Measurements from ENCODE around the gene C3orf18.

The C3orf18 gene

GRCh38 chr3:50602595-50603191 is 35.1 kb upstream of the C3orf18 start:
- Histone ChIP-seq H3K4me3 (ENCODE audit: low read depth, low read length) (no peak overlapping the region), H3K9me3 (ENCODE audit: control insufficient read depth, insufficient read depth, low read length) (no peaks in the 10 kb centered on the region), H3K27me3 (ENCODE audit: control insufficient read depth, insufficient read depth, low read length) (no peaks in the 10 kb centered on the region), H3K27ac (ENCODE audit: low read depth, low read length) (no peak overlapping the region), H3K36me3 (ENCODE audit: control insufficient read depth, insufficient read depth, low read length) (no peaks in the 10 kb centered on the region), H3K9ac (ENCODE audit: low read depth, low read length) (no peak overlapping the region), H3K4me1 (ENCODE audit: control insufficient read depth, insufficient read depth, low read length) (no peaks in the 10 kb centered on the region)

GRCh38 chr3:50600841-50601591 is 33.5 kb upstream of the C3orf18 start:
- no peaks in the 10 kb centered on the region for H3K36me3 ChIP-seq (ENCODE audit: control insufficient read depth, insufficient read depth, low read length)
- no peaks in the 10 kb centered on the region for H3K27me3 ChIP-seq (ENCODE audit: control insufficient read depth, insufficient read depth, low read length)
- H3K4me3 ChIP-seq (ENCODE audit: low read depth, low read length), result no peak overlapping the region
- no peaks in the 10 kb centered on the region for H3K9me3 ChIP-seq (ENCODE audit: control insufficient read depth, insufficient read depth, low read length)
- no peak overlapping the region for H3K9ac ChIP-seq (ENCODE audit: low read depth, low read length)
- no peak overlapping the region for H3K27ac ChIP-seq (ENCODE audit: low read depth, low read length)
- H3K4me1 ChIP-seq (ENCODE audit: control insufficient read depth, insufficient read depth, low read length), result no peaks in the 10 kb centered on the region

- Histone ChIP-seq H3K9ac (ENCODE audit: low read depth, low read length) (no peak overlapping the region), H3K9me3 (ENCODE audit: control insufficient read depth, insufficient read depth, low read length) (no peaks in the 10 kb centered on the region), H3K27ac (ENCODE audit: low read depth, low read length) (no peak overlapping the region), H3K36me3 (ENCODE audit: control insufficient read depth, insufficient read depth, low read length) (no peaks in the 10 kb centered on the region), H3K4me3 (ENCODE audit: low read depth, low read length) (no peak overlapping the region), H3K27me3 (ENCODE audit: control insufficient read depth, insufficient read depth, low read length) (no peaks in the 10 kb centered on the region), H3K4me1 (ENCODE audit: control insufficient read depth, insufficient read depth, low read length) (no peaks in the 10 kb centered on the region)
Observed at GRCh38 chr3:50600141-50600753, 32.7 kb upstream of the C3orf18 start.

GRCh38 chr3:50599716-50600118 is 32.2 kb upstream of the C3orf18 start:
- Histone ChIP-seq H3K27ac (ENCODE audit: low read depth, low read length) (no peak overlapping the region), H3K36me3 (ENCODE audit: control insufficient read depth, insufficient read depth, low read length) (no peaks in the 10 kb centered on the region), H3K4me3 (ENCODE audit: low read depth, low read length) (no peak overlapping the region), H3K27me3 (ENCODE audit: control insufficient read depth, insufficient read depth, low read length) (no peaks in the 10 kb centered on the region), H3K9ac (ENCODE audit: low read depth, low read length) (no peak overlapping the region), H3K9me3 (ENCODE audit: control insufficient read depth, insufficient read depth, low read length) (no peaks in the 10 kb centered on the region), H3K4me1 (ENCODE audit: control insufficient read depth, insufficient read depth, low read length) (no peaks in the 10 kb centered on the region)

- Histone ChIP-seq H3K27ac (ENCODE audit: low read depth, low read length) (no peak overlapping the region), H3K27me3 (ENCODE audit: control insufficient read depth, insufficient read depth, low read length) (no peaks in the 10 kb centered on the region), H3K4me3 (ENCODE audit: low read depth, low read length) (no peak overlapping the region), H3K4me1 (ENCODE audit: control insufficient read depth, insufficient read depth, low read length) (no peaks in the 10 kb centered on the region), H3K9me3 (ENCODE audit: control insufficient read depth, insufficient read depth, low read length) (no peaks in the 10 kb centered on the region), H3K36me3 (ENCODE audit: control insufficient read depth, insufficient read depth, low read length) (no peaks in the 10 kb centered on the region), H3K9ac (ENCODE audit: low read depth, low read length) (no peak overlapping the region)
Observed at GRCh38 chr3:50599115-50599715, 31.7 kb upstream of the C3orf18 start.

GRCh38 chr3:50594253-50594785 is 26.8 kb upstream of the C3orf18 start:
- Histone ChIP-seq H3K36me3 (ENCODE audit: control insufficient read depth, insufficient read depth, low read length) (no peaks in the 10 kb centered on the region), H3K27ac (ENCODE audit: low read depth, low read length) (no peak overlapping the region), H3K4me3 (ENCODE audit: low read depth, low read length) (no peak overlapping the region), H3K9ac (ENCODE audit: low read depth, low read length) (no peak overlapping the region), H3K9me3 (ENCODE audit: control insufficient read depth, insufficient read depth, low read length) (no peaks in the 10 kb centered on the region), H3K27me3 (ENCODE audit: control insufficient read depth, insufficient read depth, low read length) (no peaks in the 10 kb centered on the region), H3K4me1 (ENCODE audit: control insufficient read depth, insufficient read depth, low read length) (no peaks in the 10 kb centered on the region; the same call in 1 of the 2 replicates)

GRCh38 chr3:50592568-50592967 is 25.0 kb upstream of the C3orf18 start:
- no peak overlapping the region for H3K4me3 ChIP-seq (ENCODE audit: low read depth, low read length)
- H3K9me3 ChIP-seq (ENCODE audit: control insufficient read depth, insufficient read depth, low read length), result no peaks in the 10 kb centered on the region
- H3K27me3 ChIP-seq (ENCODE audit: control insufficient read depth, insufficient read depth, low read length), result no peaks in the 10 kb centered on the region
- no peak overlapping the region for H3K9ac ChIP-seq (ENCODE audit: low read depth, low read length)
- H3K27ac ChIP-seq (ENCODE audit: low read depth, low read length), result no peak overlapping the region
- no peaks in the 10 kb centered on the region for H3K36me3 ChIP-seq (ENCODE audit: control insufficient read depth, insufficient read depth, low read length)
- no peaks in the 10 kb centered on the region; the same call in 1 of the 2 replicates for H3K4me1 ChIP-seq (ENCODE audit: control insufficient read depth, insufficient read depth, low read length)

GRCh38 chr3:50591196-50591741 is 23.7 kb upstream of the C3orf18 start:
- no peak overlapping the region for H3K27ac ChIP-seq (ENCODE audit: low read depth, low read length)
- H3K9me3 ChIP-seq (ENCODE audit: control insufficient read depth, insufficient read depth, low read length), result no peaks in the 10 kb centered on the region
- H3K36me3 ChIP-seq (ENCODE audit: control insufficient read depth, insufficient read depth, low read length), result no peaks in the 10 kb centered on the region
- H3K4me1 ChIP-seq (ENCODE audit: control insufficient read depth, insufficient read depth, low read length), result no peaks in the 10 kb centered on the region; the same call in 1 of the 2 replicates
- no peak overlapping the region for H3K9ac ChIP-seq (ENCODE audit: low read depth, low read length)
- H3K4me3 ChIP-seq (ENCODE audit: low read depth, low read length), result no peak overlapping the region
- H3K27me3 ChIP-seq (ENCODE audit: control insufficient read depth, insufficient read depth, low read length), result no peaks in the 10 kb centered on the region

- H3K4me3 ChIP-seq (ENCODE audit: low read depth, low read length), result no peak overlapping the region
- no peaks in the 10 kb centered on the region for H3K9me3 ChIP-seq (ENCODE audit: control insufficient read depth, insufficient read depth, low read length)
- no peaks in the 10 kb centered on the region; the same call in 1 of the 2 replicates for H3K4me1 ChIP-seq (ENCODE audit: control insufficient read depth, insufficient read depth, low read length)
- no peaks in the 10 kb centered on the region for H3K27me3 ChIP-seq (ENCODE audit: control insufficient read depth, insufficient read depth, low read length)
- no peak overlapping the region for H3K27ac ChIP-seq (ENCODE audit: low read depth, low read length)
- no peak overlapping the region for H3K9ac ChIP-seq (ENCODE audit: low read depth, low read length)
- H3K36me3 ChIP-seq (ENCODE audit: control insufficient read depth, insufficient read depth, low read length), result peaks cover 4% of the 10 kb centered on the region; the same call in 1 of the 2 replicates
Observed at GRCh38 chr3:50588759-50589433, 21.3 kb upstream of the C3orf18 start.
